GM18868 (cell line): Measurements from ENCODE around the gene RTP2.

Experiments
- ATAC-seq: cut with Tn5 transposase; IDR thresholded peaks from one replicate; pipeline ENCODE4 v1.9.1; 2021; ENCODE audit warnings: mild to moderate bottlenecking, moderate library complexity; ENCODE audit not compliant: unreplicated experiment

RTP2 gene, protein sequence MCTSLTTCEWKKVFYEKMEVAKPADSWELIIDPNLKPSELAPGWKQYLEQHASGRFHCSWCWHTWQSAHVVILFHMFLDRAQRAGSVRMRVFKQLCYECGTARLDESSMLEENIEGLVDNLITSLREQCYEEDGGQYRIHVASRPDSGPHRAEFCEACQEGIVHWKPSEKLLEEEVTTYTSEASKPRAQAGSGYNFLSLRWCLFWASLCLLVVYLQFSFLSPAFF

DNA sequence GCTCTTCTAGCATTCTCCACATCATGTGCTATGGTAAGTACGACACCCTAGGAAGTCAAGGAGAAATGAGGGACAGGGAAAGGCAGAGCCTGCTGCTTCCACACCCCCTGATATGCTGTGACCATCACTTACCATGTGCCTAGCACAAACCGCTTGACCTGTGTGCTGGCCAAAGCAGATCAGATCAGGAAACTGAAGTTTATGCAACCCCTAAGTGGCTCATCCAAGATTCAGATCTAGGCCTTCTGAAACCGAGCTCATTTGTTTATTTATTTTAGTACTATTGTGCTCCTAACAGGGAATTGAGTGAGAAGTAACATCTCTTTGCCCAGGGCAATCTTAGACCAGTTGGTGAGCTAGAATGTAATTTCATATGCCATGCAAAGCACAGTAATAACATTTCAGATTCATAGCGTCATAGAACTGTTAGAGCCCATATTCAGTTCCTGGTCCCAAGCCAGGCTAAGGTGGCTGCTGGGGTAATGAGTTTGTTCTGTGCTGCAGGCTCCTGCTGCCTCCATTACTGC, at the start of gene RTP2:
TSS of gene RTP2 (minus strand) at position 51 of the 527 bp plus-strand sequence. CDS start 429 bp downstream, outside the sequence.
- ATAC-seq, result no peak

GRCh38 chr3:187750513-187751123, 48.3 kb upstream of the RTP2 start:
- no peak for ATAC-seq

GRCh38 chr3:187750006-187750512, 47.7 kb upstream of the RTP2 start:
- ATAC-seq, result no peak

DNA sequence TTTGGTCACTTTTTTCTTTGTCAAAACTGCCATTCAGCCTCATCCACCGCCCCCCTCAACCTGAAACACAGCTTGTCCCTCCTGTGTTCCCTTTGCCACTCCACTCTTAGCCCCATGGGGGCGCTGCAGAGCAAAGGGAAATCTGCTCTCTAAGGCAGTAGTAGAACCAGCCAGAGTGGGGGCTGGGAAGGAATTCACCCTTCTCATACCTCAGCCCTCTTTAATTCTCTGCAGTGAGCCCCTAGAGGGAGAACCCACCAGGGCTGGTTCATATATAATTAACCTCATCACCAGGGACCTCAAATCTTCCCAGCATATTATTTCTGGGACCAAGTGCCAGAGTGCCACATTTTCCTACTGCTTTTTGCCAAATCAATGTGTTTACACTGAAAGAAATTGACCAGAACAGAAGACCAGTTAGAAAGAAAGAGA, 45.7 kb upstream of the RTP2 start:
- ATAC-seq, result peak; percentile 46

DNA sequence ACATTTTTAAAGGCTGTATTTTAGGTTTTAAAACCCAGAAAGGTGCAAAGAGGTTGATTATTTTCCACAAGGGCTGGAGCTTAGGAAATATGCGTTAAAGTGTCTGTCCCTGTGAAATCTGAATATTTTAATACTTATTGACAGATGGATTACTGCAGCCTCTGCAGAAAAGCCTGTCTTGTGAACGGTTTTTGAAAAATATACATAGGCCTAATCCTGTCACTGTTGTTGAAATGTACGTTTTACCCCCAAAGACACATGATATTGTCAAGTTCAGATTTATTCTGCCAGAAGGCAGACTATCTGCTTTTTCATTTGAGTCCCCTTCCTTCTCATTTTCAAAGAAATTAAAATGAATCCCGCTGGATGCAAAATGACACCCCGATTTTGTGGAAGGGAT, 45.1 kb upstream of the RTP2 start:
- no peak for ATAC-seq

GRCh38 chr3:187746442-187747281, 44.3 kb upstream of the RTP2 start:
- ATAC-seq, result no peak

DNA sequence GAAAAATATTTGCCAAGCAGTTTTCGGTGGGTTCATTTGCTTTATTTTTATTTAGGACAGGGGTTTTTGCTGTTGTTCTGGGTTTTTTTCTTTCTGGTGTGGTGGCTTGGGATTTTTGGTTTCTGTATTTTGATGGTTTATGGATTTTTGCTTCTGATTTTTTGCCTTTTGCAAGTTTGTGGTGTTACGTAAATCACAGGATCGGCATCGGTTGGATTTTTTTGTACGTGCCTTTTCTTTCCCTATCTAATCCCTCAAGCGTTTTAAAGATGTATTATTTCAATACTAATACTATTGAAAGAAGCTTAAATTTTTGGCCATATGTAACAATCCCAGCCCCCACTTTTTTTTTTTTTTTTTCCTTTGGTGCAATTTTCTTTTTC, 43.7 kb upstream of the RTP2 start:
- no peak for ATAC-seq

GRCh38 chr3:187745201-187746058, 43.1 kb upstream of the RTP2 start, which contains the start of gene BCL6:
Gene BCL6 (minus strand): TSS chr3:187745468. CDS start chr3:187733693, 11,775 bp downstream.
- peak; percentile 68 for ATAC-seq

DNA sequence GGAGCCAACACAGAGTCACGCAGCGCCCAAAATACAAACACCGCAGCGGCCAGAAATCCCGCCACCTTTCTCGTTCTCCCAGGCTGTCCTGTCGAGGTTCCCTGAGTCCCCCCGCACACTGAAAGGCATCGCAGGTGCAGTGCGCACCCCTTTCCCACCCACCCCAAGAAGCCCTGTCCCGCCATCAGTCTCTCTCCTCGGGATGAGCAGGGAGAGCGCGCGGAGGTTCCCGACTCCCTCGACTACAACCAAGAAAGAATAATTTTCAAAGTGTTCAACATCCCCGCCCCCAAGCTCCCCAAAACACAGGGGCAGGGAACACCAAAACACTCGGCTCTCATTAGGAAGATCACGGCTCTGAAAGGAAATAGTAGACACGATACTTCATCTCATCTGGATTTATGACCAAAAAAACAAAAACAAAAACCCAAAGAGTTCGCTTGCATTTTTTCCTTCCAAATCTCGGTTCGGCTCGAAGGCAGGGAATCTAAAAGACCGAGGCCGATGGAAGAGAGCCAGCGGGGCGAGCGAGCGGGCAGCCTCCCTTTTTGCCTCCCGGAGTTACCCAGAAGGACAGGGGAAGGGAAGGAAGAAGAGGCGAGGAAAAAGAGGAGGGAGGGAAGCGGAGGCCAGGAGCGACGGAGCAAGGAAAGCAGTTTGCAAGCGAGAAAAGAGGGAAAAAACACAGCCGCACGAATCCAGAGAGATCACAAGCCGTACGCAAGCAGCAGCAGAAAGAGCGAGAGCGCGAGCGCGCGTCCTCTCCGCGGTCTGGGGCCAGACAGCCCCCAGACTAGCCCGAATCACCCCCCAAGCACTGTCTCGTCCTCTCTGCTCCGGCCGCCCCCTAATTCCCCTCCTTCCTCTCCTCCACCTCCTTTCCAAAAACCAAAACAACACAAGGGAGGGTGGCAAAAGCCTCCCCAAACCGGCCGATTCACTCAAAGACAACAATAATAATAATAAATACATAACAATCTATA, 42.1 kb upstream of the RTP2 start:
- ATAC-seq, result no peak

DNA sequence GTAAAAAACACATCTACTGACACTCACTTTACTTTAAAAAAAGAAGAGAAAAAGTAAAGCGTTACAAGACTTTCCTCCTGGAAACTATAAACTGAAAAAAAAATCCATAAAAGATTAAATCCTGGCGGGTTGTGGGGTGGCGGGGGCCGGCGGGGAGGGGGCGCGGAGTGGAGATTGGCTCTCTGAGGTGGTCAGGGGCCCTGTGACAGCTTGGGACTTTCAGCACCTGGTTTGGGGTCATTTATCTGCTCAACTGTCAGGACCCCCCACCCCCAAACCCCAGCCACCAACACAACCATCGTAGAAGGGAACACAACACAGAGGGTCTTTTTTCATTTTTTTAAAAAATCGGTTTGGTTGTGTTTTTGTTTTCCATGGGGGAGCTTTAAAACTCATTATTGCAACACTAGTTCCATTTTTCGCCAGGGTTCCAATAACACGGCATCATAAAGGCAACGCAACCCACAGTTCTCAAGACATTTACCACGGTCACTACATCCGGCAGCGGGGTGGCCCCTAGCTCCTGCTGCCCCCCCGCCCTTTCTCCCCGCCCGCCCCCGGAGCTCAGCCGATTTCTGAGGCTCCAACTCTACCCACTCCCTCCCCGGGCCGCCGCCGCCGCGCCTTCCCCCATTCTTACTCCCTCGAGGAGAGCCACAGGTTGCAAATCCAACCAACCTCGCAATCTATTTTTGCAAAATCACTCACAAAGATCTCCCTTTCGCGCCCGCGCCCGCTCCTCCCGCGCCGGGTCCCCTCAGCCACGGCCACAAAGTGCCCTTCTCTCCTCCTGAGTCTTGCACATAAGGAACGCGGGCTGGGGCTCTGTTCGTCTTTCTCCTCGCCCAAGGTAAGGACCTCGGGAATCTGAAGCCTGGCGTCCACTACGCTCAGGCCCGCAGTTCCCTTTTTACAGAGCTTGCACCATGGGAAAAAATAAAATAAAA, 41.1 kb upstream of the RTP2 start:
- ATAC-seq, result no peak

GRCh38 chr3:187742351-187743171, 40.2 kb upstream of the RTP2 start:
- ATAC-seq, result no peak

- no peak for ATAC-seq
Measured at GRCh38 chr3:187741403-187742350, 39.3 kb upstream of the RTP2 start.

- ATAC-seq, result no peak
Measured at GRCh38 chr3:187740421-187741399, 38.4 kb upstream of the RTP2 start.

DNA sequence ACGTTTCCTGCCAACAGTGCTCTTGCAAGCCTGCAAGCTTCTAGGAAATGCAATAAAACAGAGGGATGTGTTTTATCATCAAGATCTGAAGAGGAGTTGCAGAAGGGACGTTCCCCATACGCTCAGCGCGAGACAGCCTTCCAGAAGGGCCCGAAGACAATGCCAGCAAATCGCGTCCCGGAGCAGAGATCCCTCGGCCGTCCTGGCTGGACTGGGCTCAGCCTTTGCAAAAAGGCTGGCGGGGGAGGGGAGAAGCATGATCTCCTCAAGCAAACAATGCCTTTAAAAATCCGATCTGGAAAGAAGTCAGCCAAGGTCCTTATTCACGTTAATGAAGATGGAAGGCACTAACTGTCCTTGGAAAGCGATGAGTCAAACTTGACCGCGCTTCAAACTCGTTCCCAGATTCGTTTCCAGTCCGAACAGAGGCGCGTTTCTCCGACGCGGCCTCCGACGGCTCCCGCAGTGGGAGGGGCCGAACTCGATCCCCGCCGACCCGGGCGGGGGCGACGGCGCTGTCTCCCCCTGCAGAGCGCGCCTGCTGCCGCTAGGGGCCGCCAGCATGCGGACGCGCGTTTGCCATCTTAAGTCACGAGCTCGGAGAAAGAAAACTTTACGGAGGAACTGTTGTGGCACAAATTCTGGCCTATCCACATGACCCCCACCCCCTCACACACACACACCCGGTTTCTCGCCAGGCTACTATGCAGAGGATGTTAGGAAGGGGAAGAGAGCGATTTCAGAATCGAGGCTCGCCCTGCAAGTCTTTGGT, 37.4 kb upstream of the RTP2 start:
- peak; percentile 45 for ATAC-seq
